ENCODE results near the gene PHF10. TPM values are rescaled to one million over a fixed set of nuclear protein-coding genes. Genes with fewer than 3 reads are reported as not detected.

The PHF10 gene
- total and polyA plus RNA-seq, 2 donors (not counting 3 experiments of a cell fraction or from before 2014, with no cell fraction given): 19.1 to 62.4 TPM

DNA sequence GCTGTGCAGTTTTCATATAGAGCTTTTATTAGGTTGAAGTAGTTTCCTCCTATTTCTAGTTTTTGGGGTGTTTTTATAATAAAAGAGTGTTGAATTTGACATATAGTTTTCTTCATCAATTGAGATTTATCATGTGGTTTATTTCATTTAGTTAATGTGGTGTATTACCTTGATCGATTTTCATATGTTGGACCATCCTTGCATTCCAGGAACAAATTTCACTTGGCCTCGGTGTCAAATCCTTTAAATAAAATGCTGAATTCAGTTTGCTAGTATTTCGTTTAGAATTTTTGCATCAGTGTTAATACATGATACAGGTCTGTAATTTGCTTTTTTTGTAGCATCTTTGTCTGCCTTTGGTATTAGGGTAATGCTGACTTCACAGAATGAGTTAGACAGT is 21.1 kb upstream of the PHF10 start:
- dilution Hi-C loops (cut with MboI; ENCODE audit: extremely low pct_ligation_motif_present, low sequenced_read_pairs): no loop called here
- FAIRE-seq: no peak
- Histone ChIP-seq H3K36me3 (ENCODE audit: control insufficient read depth in 2 of 2, extremely low read depth in 1 of 2, insufficient read depth in 2 of 2, low read length in 2 of 2) (no peaks in the 10 kb centered on the region), H3K4me1 (ENCODE audit: control insufficient read depth, extremely low read depth, insufficient read depth, low read length) (peaks cover 4% of the 10 kb centered on the region), H3K27ac (ENCODE audit: insufficient read depth, low read depth, low read length) (no peak overlapping the region), H2AFZ (ENCODE audit: low read depth, low read length) (no peak overlapping the region), H3K79me2 (ENCODE audit: control insufficient read depth, insufficient read depth, low read length) (peaks cover 5% of the 10 kb centered on the region), H3K9me3 (replicated peaks; ENCODE audit: control insufficient read depth, insufficient read depth, low read length) (no peaks in the 10 kb centered on the region), H3K27me3 (ENCODE audit: control insufficient read depth in 2 of 2, insufficient read depth in 2 of 2, low read length in 2 of 2) (no peaks in the 10 kb centered on the region), H3K9ac (replicated peaks; ENCODE audit: extremely low read depth, insufficient read depth, low read length) (no peak overlapping the region), H3K9me1 (replicated peaks; ENCODE audit: control insufficient read depth, extremely low read depth, insufficient read depth, low read length) (no peaks in the 10 kb centered on the region), H3K4me3 (replicated peaks in 1 of 3; ENCODE audit: insufficient read depth in 1 of 3, low read depth in 1 of 3, low read length in 3 of 3) (no peak overlapping the region), H3K4me2 (ENCODE audit: insufficient read depth, low read length) (no peak overlapping the region), H4K20me1 (replicated peaks; ENCODE audit: control insufficient read depth, extremely low read depth, insufficient read depth, low read length) (no peaks in the 10 kb centered on the region)
- no peak for DNase-seq (ENCODE audit: low read depth, low spot score)
- POLR2A ChIA-PET: no interaction called here
- intact Hi-C loops (cut with micrococcal nuclease): no loop called here
- TF ChIP-seq, protein P1, sequence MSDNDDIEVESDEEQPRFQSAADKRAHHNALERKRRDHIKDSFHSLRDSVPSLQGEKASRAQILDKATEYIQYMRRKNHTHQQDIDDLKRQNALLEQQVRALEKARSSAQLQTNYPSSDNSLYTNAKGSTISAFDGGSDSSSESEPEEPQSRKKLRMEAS (IDR thresholded peaks at IDR 0.05; ENCODE audit: insufficient read depth, insufficient read length): no peak
- TF ChIP-seq JUN (IDR thresholded peaks at IDR 0.05; ENCODE audit: borderline replicate concordance, insufficient read depth, insufficient read length, low read depth): no peak
- TF ChIP-seq POLR2AphosphoS5 (IDR thresholded peaks at IDR 0.05; ENCODE audit: insufficient read depth, low read depth, low read length): no peak
- no peak for TF ChIP-seq GATA2 (IDR thresholded peaks at IDR 0.05; ENCODE audit: insufficient read depth, insufficient read length, low read depth, low read length)
- CTCF ChIA-PET: interaction anchor here (1.5 kb wide), 1 partner anchor 20 kb away, joined by 3 read pairs; no protein-coding TSS in a partner anchor
- BruUV-seq (replicated peaks): no TSS peak

- Histone ChIP-seq H3K27me3 (ENCODE audit: control insufficient read depth in 2 of 2, insufficient read depth in 2 of 2, low read length in 2 of 2) (peaks cover 0 to 4% of the 10 kb centered on the region in 2 experiments), H3K79me2 (ENCODE audit: control insufficient read depth, insufficient read depth, low read length) (no peaks in the 10 kb centered on the region), H3K4me3 (replicated peaks in 1 of 3; ENCODE audit: insufficient read depth in 1 of 3, low read depth in 1 of 3, low read length in 3 of 3) (no peak overlapping the region), H4K20me1 (replicated peaks; ENCODE audit: control insufficient read depth, extremely low read depth, insufficient read depth, low read length) (no peaks in the 10 kb centered on the region), H3K9ac (replicated peaks; ENCODE audit: extremely low read depth, insufficient read depth, low read length) (no peak overlapping the region), H3K9me3 (replicated peaks; ENCODE audit: control insufficient read depth, insufficient read depth, low read length) (no peaks in the 10 kb centered on the region), H3K4me2 (ENCODE audit: insufficient read depth, low read length) (no peak overlapping the region), H3K9me1 (replicated peaks; ENCODE audit: control insufficient read depth, extremely low read depth, insufficient read depth, low read length) (no peaks in the 10 kb centered on the region), H3K36me3 (ENCODE audit: control insufficient read depth in 2 of 2, extremely low read depth in 1 of 2, insufficient read depth in 2 of 2, low read length in 2 of 2) (no peaks in the 10 kb centered on the region), H3K27ac (ENCODE audit: insufficient read depth, low read depth, low read length) (no peak overlapping the region), H3K4me1 (ENCODE audit: control insufficient read depth, extremely low read depth, insufficient read depth, low read length) (no peaks in the 10 kb centered on the region), H2AFZ (ENCODE audit: low read depth, low read length) (no peak overlapping the region)
- intact Hi-C loops (cut with micrococcal nuclease): no loop called here
- BruUV-seq (replicated peaks): no TSS peak
- CTCF ChIA-PET: interaction anchor here (0.7 kb wide), 1 partner anchor 11 kb away, joined by 4 read pairs; the partner anchor contains the start of genes DYNLT2 and ERMARD
- DNase-seq (ENCODE audit: low read depth, low spot score) (no peak), FAIRE-seq (no peak)
- TF ChIP-seq GATA2 (IDR thresholded peaks at IDR 0.05; ENCODE audit: insufficient read depth, insufficient read length, low read depth, low read length) (no peak), POLR2A (IDR thresholded peaks at IDR 0.05; ENCODE audit: low read depth, low read length) (no peak), FOS (IDR thresholded peaks at IDR 0.05; ENCODE audit: borderline replicate concordance, insufficient read depth, low read length) (no peak), MYC (IDR thresholded peaks at IDR 0.05; ENCODE audit: low read depth, low read length) (no peak), POLR2AphosphoS5 (IDR thresholded peaks at IDR 0.05; ENCODE audit: insufficient read depth, low read depth, low read length) (no peak), EZH2 (IDR thresholded peaks at IDR 0.05; ENCODE audit: borderline replicate concordance, low read depth, low read length, severe bottlenecking) (no peak), JUN (IDR thresholded peaks at IDR 0.05; ENCODE audit: borderline replicate concordance, insufficient read depth, insufficient read length, low read depth) (no peak)
- TF ChIP-seq, protein P2, sequence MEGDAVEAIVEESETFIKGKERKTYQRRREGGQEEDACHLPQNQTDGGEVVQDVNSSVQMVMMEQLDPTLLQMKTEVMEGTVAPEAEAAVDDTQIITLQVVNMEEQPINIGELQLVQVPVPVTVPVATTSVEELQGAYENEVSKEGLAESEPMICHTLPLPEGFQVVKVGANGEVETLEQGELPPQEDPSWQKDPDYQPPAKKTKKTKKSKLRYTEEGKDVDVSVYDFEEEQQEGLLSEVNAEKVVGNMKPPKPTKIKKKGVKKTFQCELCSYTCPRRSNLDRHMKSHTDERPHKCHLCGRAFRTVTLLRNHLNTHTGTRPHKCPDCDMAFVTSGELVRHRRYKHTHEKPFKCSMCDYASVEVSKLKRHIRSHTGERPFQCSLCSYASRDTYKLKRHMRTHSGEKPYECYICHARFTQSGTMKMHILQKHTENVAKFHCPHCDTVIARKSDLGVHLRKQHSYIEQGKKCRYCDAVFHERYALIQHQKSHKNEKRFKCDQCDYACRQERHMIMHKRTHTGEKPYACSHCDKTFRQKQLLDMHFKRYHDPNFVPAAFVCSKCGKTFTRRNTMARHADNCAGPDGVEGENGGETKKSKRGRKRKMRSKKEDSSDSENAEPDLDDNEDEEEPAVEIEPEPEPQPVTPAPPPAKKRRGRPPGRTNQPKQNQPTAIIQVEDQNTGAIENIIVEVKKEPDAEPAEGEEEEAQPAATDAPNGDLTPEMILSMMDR (IDR thresholded peaks at IDR 0.05; ENCODE audit: extremely low read depth in 1 of 2, insufficient read depth in 1 of 2, low read depth in 1 of 2, low read length in 2 of 2): no peak
- TF ChIP-seq, protein P1 (IDR thresholded peaks at IDR 0.05; ENCODE audit: insufficient read depth, insufficient read length): no peak
- dilution Hi-C loops (cut with MboI; ENCODE audit: extremely low pct_ligation_motif_present, low sequenced_read_pairs): no loop called here
- POLR2A ChIA-PET: no interaction called here
Observed at GRCh38 chr6:169741344-169741743, 17.0 kb upstream of the PHF10 start.
